ENCODE results near the gene PRX.

DNA sequence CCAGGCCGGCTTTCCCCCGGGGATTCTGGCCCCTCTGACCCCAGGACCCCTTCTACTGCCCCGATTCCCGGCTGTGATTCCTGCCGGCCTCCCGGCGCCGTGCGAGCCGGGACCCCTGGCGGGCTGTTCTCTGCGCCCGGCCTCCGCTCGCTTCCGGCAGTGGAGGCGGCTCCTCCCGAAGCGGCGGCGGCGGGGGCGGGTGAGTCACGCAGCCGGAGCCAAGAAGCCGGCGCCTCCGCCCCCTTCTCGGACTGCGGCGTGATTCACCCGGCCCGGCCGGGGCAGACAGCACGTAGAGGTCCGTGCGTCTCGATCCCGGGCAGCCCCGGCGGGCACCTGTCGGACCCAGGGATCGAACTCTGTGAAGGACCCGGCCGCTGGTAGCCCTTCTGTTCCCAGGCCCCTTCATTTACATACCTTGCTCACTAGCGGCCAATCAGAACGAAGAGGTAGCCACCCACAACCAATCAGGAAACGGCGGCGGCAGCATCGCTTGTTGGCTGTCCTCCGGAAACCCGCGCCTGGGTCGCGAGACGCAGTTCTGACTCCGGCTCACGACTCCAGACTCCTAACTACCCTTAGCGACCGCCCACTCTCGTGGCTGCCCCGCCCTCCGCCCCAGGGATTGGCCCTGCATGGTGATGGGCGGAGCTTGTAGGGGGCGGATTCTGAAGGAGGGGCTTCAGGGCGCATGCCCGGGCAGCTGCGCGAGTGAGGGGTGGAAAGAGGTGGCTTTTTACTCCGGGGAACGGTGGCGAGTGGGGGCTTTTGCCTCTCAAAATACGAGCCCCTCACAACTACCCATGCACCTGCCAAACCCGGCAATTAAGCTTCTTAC, 12.5 kb upstream of the PRX start, which contains the start of gene SERTAD1:
- TF ChIP-seq CTCF (IDR thresholded peaks at IDR 0.05), result peak; percentile 92
- peak; percentile 99 for TF ChIP-seq POLR2AphosphoS5 (IDR thresholded peaks at IDR 0.05; ENCODE audit: low read depth, low read length)

Data from Panc1 (cell line).